NOMO-1 treated with dmso at 0.1 percent for 144 hours (cell line): ENCODE measurements around the gene ACSM3.
A peak's percentile ranks its signal among the peaks of the same experiment; 100 is the strongest.
"Not testable (repeated sequence)": the region's sequence is repeated elsewhere in the genome, so short reads cannot be mapped to it uniquely, and the experiment has no call there.

Experiments used
- DNase-seq: peaks from one replicate; lab custom pipeline; 2025; ENCODE audit not compliant: unreplicated experiment; lab: John Stamatoyannopoulos, UW

ACSM3 gene

DNA sequence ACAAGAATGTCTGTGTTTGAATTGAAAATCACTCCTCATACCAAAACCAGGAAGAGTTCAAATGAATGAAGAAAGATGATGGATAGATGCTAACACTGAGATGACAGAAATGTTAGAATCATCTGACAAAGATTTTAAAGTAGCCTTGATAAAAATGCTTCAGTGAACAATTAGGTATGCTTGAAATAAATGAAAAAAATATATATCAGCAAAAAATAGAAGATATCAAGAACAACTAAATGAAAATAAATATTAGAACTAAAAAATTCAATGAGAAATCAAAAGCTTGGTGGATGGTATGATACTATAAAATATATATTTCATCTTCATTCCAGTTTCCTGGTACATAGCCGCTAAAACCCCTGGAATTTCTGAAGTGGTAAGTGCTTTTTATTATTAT is 8.6 kb upstream of the ACSM3 start:
- DNase-seq: no peak

DNA sequence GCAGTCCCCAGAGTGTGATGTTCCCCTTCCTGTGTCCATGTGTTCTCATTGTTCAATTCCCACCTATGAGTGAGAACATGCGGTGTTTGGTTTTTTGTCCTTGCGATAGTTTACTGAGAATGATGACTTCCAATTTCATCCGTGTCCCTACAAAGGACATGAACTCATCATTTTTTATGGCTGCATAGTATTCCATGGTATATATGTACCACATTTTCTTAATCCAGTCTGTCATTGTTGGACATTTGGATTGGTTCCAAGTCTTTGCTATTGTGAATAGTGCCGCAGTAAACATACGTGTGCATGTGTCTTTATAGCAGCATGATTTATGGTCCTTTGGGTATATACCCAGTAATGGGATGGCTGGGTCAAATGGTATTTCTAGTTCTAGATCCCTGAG is 8.0 kb upstream of the ACSM3 start:
- DNase-seq: not testable (repeated sequence)

DNA sequence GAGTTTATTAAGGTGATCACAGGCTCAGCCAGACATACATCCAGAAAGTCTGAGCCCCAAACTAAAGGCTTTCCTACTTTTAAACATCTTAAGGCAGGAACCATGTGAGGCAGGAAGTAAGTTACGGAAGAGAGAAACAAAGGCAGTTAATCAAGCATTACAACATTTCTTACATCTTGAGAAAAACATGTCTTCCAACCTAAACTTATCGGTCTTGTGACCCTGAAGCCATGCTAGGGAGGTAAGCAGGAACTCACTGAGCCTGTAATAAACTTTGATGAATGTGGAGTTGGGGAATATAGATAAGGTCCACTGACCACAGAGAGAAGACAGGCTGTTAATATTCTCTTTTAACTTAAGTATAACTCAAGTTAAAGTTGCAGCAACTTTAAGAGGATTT is 3.5 kb upstream of the ACSM3 start:
- no peak for DNase-seq

DNA sequence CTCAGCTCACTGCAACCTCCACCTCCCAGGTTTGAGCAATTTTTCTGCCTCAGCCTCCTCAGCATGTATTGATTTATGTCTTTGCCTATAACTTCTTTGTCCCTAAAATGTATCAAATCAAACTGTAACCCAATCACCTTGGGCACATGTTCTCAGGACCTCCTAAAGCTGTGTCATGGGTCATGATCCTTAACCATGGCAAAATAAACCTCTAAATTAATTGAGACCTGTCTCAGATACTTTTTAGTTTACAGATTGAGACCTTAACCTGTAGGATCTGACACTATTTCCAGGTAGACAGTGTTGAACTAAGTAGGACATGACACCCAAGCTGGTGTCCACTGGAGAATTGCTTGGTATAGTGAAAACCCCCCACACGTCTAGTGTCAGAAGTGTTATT is 2.6 kb upstream of the ACSM3 start:
- no peak for DNase-seq

DNA sequence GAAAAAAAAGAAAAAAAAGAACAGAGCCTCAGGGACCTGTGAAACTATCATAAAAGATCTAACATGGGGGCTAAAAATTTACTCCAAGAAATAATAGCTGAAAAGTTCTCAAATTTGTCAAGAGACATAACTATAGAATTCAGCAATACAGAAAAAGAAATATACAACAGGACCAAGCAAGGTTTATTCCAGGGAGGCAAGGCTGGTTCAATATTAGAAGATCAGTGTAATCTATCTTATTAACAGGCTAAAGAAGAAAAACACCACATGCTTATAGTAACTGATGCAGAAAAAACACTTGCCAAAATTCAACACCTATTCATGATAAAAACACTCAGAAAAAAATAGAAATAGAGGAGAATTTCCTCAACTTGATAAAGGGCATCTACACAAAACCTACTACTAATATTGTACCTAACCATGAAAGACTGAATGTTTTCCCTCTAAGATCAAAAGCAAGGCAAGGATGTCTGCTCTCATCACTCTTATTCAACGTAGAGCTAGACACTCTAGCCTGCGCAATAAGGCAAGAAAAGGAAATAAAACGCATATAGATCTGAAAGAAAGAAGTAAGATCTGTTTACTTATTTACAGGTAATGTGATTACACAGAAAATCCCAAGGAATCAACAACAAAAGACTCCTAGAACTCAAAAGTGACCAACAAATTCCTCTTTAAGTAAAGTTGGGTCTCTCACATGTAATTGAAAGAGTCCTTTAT is 1.2 kb upstream of the ACSM3 start:
- DNase-seq: no peak

DNA sequence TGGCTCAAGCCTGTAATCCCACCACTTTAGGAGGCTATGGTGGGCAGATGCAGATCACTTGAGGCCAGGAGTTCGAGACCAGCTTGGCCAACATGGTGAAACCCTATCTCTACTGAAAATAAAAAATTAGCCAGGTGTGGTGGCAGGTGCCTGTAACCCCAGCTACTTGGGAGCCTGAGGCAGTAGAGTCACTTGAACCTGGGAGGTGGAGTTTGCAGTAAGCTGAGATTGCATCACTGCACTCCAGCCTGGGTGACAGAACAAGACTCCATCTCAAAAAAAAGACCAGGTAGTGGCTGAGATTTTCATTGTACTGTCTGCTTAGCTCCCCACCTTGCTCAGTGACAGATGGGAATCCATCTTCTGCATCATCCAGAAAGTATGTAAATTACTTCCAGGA is 634 bp downstream of the ACSM3 start:
- DNase-seq: not testable (repeated sequence)

DNA sequence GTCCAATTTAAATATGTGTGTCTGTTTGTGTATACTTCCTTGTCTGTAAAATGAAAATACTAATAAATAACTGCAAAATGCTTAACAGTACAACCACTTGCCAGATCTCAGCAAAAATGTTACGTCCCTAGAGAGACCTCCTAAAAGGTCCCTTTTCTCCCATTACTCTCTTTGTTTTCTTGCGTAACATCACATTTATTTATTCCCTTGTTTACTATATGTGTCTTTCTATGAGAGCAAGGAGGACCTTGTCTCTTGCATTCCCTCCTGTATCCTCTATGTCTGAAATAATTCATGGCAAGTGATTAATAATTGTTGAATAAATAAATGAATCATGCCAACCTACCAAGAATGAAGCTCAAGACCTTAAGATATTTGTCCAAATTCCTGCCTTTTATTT is 1.9 kb downstream of the ACSM3 start:
- no peak for DNase-seq

DNA sequence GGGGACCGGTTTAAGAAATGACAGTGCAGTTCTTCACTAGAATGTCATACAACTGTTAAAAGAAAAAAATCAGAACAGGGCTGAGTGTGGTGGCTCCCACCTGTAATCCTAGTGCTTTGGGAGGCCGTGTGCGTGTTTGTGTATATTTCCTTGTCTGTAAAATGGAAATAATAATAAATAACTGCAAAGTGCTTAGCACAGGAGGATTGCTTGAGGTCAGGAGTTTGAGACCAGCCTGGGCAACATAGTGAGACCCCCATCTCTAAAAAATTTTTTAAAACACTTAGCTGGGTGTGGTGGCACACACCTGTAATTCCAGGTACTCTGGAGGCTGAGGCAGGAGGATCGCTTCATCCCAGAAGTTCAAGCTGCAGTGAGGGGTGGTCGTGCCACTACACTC is 2.5 kb downstream of the ACSM3 start:
- DNase-seq: no peak

DNA sequence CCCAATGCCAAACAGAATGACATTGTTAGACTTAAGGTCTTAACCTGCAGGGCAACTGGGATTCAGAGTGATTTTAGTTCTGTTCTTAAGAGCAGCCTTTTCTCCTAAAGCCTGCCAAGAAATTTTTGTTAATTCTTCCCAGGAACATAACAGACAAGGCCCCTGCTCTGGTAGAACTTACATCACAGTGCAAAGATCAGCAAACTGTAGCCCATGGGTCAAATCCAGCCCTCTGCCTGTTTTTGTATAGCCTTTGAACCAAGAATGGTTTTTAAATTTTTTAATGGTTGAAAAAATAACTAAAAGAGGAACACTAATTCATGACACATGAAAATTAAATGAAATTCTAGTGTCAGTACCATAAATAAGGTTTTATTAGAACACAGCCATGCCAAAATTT is 3.8 kb downstream of the ACSM3 start:
- no peak for DNase-seq

DNA sequence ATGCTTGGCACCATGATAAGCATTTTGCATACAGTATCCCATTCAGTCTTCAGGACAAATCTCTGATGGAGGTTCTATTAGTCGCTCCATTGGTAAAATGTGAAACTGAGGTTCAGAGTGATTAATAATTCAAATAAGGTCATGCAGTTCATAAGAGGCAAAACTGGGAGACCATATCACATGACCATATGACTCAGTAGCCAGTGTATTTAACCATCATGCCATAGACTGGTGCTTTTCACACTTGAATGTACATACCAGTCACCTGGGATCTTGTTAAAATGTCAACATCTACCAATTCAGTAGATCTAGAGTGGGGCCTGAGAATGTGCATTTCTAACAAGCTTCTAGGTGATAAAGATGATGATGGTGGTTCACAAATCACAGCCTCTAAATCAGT is 4.3 kb downstream of the ACSM3 start:
- DNase-seq: no peak

DNA sequence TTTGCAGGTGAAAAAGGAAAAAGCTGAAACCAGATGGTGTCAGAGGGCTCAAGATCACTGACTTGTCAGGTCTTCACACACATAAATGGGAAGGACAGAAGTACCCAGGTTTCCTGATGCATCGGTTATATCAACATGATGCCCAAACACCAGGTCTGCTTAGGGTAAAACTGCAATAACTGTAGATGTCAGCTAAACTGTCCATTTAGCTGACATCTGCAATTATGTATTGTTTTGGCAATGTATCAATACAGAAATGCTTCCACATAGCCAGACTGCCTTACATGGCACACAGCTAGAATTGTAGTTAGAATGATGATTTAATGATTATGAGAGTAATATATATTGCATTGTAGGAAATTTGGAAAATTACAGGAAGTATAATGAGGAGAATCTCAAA is 5.0 kb downstream of the ACSM3 start:
- no peak for DNase-seq

DNA sequence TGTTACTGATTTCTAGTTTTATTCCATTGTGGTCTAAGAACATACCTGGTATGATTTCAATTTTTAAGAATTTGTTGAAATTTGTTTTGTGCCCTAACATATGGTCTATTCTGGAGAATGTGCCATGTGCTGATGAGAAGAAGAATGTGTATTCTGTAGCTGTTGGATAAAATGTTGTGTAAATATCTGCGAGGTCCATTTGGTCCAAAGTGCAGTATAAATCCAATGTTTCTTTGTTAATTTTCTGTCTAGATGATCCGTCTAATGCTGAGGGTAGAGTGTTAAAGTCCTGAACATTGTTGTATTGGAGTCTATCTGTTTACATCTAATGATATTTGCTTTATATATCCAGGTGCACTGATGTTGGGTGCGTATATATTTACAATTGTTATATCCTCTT is 9.9 kb downstream of the ACSM3 start:
- no peak for DNase-seq

DNA sequence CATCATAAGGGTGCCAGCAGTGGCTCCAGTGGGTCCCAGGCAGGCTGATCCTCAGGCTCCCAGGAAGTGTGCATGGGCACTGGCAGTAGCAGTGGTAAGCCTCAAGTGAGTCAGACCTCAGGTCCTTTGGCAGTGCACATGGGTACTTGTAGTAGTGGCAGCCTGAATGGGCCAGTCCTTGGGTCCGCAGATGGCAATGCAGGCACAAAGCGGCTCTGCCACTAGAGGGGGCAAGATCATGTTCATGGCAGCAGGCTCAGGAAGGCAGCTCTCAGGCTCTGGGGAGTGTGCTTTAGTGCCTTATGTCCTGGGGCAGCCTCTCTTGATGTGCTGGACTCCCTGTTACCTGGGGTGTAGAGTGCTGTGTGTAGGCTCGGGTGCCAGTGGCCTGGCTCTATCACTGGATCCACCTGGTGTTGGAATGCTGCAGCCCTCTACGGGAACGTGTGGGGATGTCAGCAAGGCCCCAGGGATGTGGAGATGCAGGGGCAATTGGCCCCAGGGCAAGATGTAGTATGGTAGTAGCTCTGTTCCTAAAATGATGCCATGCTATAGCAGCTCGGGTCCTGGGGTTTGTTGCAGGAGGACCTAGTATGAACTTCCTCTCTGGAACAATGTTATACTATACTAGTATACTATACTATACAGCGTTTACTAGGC is 11.0 kb downstream of the ACSM3 start:
- peak; percentile 1 for DNase-seq

DNA sequence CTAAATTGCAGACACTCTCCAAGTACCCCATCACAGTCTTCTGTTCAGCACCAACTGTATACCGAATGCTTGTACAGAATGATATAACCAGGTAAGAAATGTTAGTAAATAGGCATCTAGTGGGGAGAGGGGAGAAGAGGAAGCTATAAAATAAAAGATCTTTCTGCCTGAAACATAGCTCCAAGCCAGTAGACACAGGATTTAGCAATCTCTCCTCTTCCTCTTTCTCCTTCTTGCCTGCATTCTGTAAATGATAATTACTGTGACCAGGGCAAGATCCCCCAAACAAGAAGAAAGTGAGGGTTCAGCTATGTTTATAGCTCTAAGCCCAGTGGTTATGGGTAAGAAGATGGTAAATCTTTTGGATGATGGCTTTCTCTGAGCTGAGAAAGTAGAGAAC is 17.9 kb downstream of the ACSM3 start:
- peak; percentile 68 for DNase-seq

DNA sequence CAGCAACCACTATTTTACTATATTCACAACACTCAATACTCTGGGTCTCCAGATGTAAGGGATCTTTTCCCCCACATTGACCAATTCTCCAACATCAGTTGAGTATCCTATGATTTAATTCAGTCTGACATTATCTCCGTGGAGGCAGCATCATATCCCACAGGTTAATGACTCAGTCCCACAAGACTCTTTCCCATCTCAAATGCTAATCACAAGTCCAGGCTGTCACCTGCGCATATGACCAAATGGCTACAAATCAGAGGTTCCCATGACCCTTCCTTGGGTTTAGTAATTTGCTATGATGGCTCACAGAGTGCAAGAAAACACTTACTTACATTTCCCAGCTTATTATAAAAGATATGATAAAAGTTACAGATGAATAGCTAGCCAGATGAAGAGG is 18.7 kb downstream of the ACSM3 start:
- no peak for DNase-seq

DNA sequence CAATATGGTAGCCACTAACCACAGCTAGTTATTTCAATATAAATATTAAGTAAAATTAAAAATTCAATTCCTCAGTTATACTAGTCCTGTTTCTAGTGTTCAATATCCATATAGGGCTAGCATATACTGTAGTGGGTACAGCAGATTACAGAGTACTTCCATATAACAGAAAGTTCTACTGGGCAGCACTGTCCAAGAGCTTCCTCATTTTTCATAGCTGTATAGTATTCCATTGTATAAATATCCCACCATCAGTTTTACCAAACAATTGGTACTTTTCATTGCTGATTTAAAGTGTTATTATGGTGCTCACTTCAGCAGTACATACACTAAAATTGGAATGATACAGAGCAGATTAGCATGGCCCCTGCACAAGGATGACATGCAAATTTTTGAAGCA is 20.4 kb downstream of the ACSM3 start:
- DNase-seq: no peak

DNA sequence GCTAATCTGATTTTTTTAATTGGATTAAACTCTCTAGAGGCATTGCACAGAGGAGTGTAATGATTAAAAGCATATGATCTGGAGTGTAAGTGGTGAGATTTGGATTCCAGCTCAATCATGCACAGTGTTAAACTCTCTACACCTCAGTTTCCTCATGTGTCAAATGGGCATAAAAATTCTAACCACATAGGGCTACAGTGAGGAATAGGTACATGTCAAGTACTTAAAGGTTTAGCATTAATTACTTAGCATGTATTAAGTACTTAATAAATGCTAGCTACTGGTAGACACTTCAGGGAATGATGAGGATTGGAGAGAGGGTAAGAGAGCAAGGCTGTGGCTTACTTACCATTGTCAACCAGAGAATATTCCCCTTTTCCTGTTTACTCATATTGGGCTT is 25.3 kb downstream of the ACSM3 start:
- DNase-seq: no peak

DNA sequence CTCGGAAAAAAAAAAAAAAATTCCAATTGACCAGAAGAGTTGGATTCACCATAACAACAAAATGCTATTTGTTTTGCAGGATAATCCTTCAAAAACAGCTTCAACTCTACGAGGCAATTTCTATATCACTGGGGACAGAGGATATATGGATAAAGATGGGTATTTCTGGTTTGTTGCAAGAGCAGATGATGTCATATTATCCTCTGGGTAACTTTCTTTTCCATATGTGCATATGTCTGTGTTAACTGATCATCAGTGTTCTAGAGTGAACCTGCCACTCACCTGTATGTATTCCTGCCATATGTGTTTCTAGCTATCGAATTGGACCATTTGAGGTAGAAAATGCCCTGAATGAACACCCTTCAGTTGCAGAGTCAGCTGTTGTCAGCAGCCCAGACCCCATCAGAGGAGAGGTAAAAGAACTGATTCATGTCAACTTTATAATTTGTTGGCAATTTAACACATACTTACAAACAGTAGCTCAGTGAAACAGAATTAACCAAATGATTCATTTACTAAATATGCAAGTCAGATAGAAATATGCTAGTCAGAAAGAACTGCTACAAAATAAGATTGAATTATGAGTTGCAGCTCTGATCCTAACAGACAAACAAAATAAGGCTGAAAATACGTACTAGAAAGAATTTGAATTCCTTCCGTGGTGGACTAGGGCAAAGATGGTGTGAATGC is 28.3 kb downstream of the ACSM3 start:
- DNase-seq: no peak

DNA sequence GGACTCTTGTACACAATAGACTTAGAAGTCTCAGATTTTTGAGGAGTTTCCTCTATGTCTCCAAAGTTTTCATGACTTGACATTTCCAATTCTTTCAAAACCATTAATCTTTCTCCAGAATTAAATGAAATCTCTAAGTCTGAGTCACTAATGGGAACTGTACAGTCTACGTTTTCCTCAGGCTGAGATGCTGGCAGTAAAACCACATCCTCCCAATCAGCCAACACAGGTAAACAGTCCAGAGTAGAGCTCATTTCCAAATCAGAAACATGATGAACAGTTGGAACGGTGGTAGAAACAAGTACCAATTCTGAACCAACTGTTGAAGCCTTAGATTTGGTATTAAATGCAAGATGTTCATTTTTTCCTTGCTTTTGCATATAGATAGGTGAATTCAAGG is 34.5 kb downstream of the ACSM3 start:
- no peak for DNase-seq

DNA sequence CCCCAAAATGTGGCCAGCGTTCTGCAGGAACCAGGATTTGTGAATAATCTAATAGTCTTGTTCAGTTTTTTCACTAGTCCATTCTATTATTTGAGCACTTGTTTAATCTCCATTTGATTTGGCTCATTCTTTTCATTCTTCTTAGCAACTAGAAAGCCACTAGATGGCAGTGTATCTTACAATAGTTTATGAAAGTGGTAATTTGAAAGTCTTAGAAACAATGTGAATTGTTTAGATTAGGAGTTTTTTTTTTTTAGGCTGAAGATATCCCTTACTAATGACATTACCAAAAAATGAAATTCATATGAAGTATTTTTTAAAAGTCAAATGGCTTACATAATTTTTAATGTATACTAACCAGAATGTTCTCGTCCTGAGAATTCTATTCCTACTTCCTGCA is 35.8 kb downstream of the ACSM3 start:
- DNase-seq: no peak

DNA sequence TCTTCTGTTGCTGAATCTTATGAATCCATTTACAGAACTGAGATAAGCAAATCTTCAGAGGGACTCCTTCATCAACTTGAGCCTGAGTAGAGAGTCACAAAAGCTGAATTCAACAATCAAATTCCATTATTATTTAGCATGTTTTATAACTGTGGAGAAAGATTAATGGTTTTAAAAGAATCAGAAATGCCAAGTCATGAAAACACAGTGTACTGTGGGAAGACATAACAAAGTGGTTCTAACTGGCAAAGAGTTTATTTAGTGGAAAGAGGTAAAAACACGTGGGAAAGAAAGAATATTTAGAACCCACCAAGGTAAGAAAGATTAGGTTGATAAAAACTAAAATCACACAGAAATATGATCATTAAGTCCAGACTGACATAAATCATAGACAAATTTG is 37.5 kb downstream of the ACSM3 start:
- DNase-seq: no peak

DNA sequence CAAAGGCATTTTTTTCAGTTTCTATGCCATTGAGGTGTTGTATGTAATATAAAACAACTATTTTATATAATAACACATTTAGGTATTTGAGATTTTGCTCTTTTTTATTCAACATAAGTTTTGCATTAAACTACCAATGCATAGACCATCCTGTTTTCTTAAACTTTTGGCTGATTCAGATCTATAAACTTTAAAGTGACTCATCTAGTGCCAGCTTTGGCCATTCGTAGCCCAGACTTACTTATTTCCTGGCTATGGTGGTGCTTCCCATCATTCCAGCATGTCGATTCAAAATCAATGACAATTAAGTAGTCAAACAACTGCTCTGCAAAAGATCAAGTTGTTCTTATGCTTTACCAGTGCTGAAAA is 39.4 kb downstream of the ACSM3 start:
- no peak for DNase-seq
